Measurements from ENCODE around the gene DDO.
"Not testable (repeated sequence)": the region's sequence is repeated elsewhere in the genome, so short reads cannot be mapped to it uniquely, and the experiment has no call there.

Gene DDO

GRCh38 chr6:110366975-110367374 lies 48.4 kb downstream of the DDO start:
- no peak for DNase-seq

GRCh38 chr6:110366256-110366655 lies 49.1 kb downstream of the DDO start:
- no peak for DNase-seq

GRCh38 chr6:110364364-110365105 lies 50.8 kb downstream of the DDO start:
- no peak for DNase-seq

GRCh38 chr6:110363748-110364147 lies 51.6 kb downstream of the DDO start:
- no peak for DNase-seq

GRCh38 chr6:110360676-110361075 lies 54.7 kb downstream of the DDO start:
- no peak for DNase-seq

- no peak for DNase-seq
Measured at GRCh38 chr6:110359556-110359955, 55.8 kb downstream of the DDO start.

- no peak for DNase-seq
Measured at GRCh38 chr6:110358553-110359160, 56.7 kb downstream of the DDO start.

GRCh38 chr6:110357664-110358552 lies 57.5 kb downstream of the DDO start, which contains the start of gene METTL24:
TSS of gene METTL24 (minus strand) at chr6:110358349. CDS start at chr6:110358272, 77 bp downstream.
- peak; percentile 67 for DNase-seq

- DNase-seq, result no peak
Measured at GRCh38 chr6:110357298-110357663, 58.1 kb downstream of the DDO start.

- no peak for DNase-seq
Measured at GRCh38 chr6:110356778-110357177, 58.6 kb downstream of the DDO start.

- DNase-seq, result no peak
Measured at GRCh38 chr6:110355727-110356126, 59.6 kb downstream of the DDO start.

- DNase-seq, result no peak
Measured at GRCh38 chr6:110355022-110355421, 60.4 kb downstream of the DDO start.

- DNase-seq, result no peak
Measured at GRCh38 chr6:110354153-110354552, 61.2 kb downstream of the DDO start.

GRCh38 chr6:110353457-110354001 lies 61.8 kb downstream of the DDO start:
- no peak for DNase-seq

GRCh38 chr6:110352563-110353262 lies 62.7 kb downstream of the DDO start:
- no peak for DNase-seq

- DNase-seq, result no peak
Measured at GRCh38 chr6:110351986-110352385, 63.4 kb downstream of the DDO start.

- DNase-seq, result no peak
Measured at GRCh38 chr6:110351546-110351945, 63.8 kb downstream of the DDO start.

- DNase-seq, result not testable (repeated sequence)
Measured at GRCh38 chr6:110350593-110350992, 64.8 kb downstream of the DDO start.

- no peak for DNase-seq
Measured at GRCh38 chr6:110348961-110349690, 66.2 kb downstream of the DDO start.

- DNase-seq, result no peak
Measured at GRCh38 chr6:110345025-110345424, 70.3 kb downstream of the DDO start.

GRCh38 chr6:110342759-110343158 lies 72.6 kb downstream of the DDO start:
- no peak for DNase-seq

All from islet precursor cell (in vitro differentiated cells).